Activated T-cell treated with anti-CD3 and anti-CD28 coated beads for 48 hours (primary cell): ENCODE results near the gene ATP4A.

Experiments used
- DNase-seq: peaks from one replicate; pipeline ENCODE4 v3.0.0-alpha.2; 2020; ENCODE audit warnings: low read depth

The ATP4A gene

GRCh38 chr19:35549174-35549788, 14.2 kb downstream of the ATP4A start:
- DNase-seq: peak; percentile 28

- DNase-seq: no peak
Observed at GRCh38 chr19:35546532-35546931, 16.9 kb downstream of the ATP4A start.

- peak; percentile 76 for DNase-seq
Observed at GRCh38 chr19:35545855-35546381, 17.5 kb downstream of the ATP4A start.

GRCh38 chr19:35545001-35545854, 18.2 kb downstream of the ATP4A start, which contains the start of gene TMEM147:
Gene TMEM147 (plus strand): TSS chr19:35545626. CDS start chr19:35545740, 114 bp downstream.
- DNase-seq: peak; percentile 88

- DNase-seq: no peak
Observed at GRCh38 chr19:35544110-35544802, 19.2 kb downstream of the ATP4A start.

GRCh38 chr19:35543280-35544109, 20.0 kb downstream of the ATP4A start:
- DNase-seq: no peak

- DNase-seq: no peak
Observed at GRCh38 chr19:35542209-35542608, 21.2 kb downstream of the ATP4A start.

GRCh38 chr19:35540356-35540927, 23.0 kb downstream of the ATP4A start:
- no peak for DNase-seq

GRCh38 chr19:35539850-35540249, 23.6 kb downstream of the ATP4A start:
- no peak for DNase-seq

GRCh38 chr19:35539314-35539713, 24.1 kb downstream of the ATP4A start:
- DNase-seq: no peak

GRCh38 chr19:35534803-35535480, 28.5 kb downstream of the ATP4A start:
- DNase-seq: no peak

- peak; percentile 39 for DNase-seq
Observed at GRCh38 chr19:35533822-35534392, 29.6 kb downstream of the ATP4A start.

- DNase-seq: no peak
Observed at GRCh38 chr19:35533201-35533821, 30.1 kb downstream of the ATP4A start, which contains the start of gene GAPDHS. Gene GAPDHS (plus strand): TSS chr19:35533456. CDS start chr19:35533528, 72 bp downstream.

GRCh38 chr19:35531291-35531690, 32.2 kb downstream of the ATP4A start:
- no peak for DNase-seq

GRCh38 chr19:35529241-35530218, 33.9 kb downstream of the ATP4A start:
- no peak for DNase-seq

- DNase-seq: no peak
Observed at GRCh38 chr19:35528218-35529038, 35.0 kb downstream of the ATP4A start, which contains the start of gene SBSN. Gene SBSN (minus strand): TSS chr19:35528311. CDS start chr19:35528281, 30 bp downstream.

- no peak for DNase-seq
Observed at GRCh38 chr19:35525873-35526272, 37.6 kb downstream of the ATP4A start.
